ENCODE data around the gene ADPRHL1.

GRCh38 chr13:113437408-113438010 is 15.8 kb downstream of the ADPRHL1 start:
- TF ChIP-seq POLR2A (IDR thresholded peaks at IDR 0.05; ENCODE audit: low read depth, low read length) (no peak), PAX5 (IDR thresholded peaks at IDR 0.05; ENCODE audit: insufficient read depth, low read length, severe bottlenecking) (no peak), POLR2AphosphoS5 (IDR thresholded peaks at IDR 0.05; ENCODE audit: low read depth, low read length) (no peak), TAF1 (IDR thresholded peaks at IDR 0.05; ENCODE audit: low read depth, low read length) (no peak)
